HG03095 (cell line): ENCODE measurements around the gene PAK1.

Source experiments
- ATAC-seq: cut with Tn5 transposase; IDR thresholded peaks from one replicate; pipeline ENCODE4 v1.9.1; 2021; ENCODE audit warnings: moderate library complexity; ENCODE audit not compliant: unreplicated experiment

Gene PAK1

DNA sequence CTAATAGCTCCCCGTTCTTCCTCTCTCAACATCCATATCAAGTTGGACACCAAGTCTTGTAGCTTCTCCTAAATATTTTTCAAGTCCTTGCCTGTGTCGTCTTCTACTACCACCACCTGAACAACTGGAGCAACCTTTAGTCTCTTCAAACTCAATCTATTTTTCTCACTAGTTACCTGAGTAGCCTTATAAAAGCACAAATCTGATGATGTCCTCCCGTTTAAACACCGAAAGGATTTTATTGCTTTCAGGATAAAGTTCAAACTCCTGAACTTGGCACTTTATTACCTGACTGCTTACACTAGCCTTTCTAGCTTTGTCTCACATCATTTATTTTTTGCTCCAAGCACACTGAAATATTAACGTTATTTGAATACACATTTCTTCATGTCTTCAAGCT is 1.3 kb upstream of the PAK1 start:
- no peak for ATAC-seq

DNA sequence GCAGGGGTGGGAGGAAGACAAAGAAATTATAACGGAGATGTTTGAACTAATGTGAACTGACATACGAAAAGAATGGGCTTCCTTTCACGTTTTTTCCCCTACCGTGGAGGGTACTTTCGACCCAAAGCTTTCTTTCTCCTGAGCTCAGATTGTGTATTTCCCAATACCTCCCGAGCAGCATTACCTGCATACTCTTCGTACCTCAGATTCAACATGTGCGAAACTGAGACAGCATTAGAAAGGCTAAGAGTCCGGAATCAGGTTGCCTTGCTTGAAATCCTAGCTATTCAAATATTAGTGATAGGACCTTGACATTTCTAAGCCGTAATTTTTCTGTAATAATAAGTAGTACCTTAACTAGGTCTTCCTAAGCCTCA is 778 bp upstream of the PAK1 start:
- no peak for ATAC-seq

DNA sequence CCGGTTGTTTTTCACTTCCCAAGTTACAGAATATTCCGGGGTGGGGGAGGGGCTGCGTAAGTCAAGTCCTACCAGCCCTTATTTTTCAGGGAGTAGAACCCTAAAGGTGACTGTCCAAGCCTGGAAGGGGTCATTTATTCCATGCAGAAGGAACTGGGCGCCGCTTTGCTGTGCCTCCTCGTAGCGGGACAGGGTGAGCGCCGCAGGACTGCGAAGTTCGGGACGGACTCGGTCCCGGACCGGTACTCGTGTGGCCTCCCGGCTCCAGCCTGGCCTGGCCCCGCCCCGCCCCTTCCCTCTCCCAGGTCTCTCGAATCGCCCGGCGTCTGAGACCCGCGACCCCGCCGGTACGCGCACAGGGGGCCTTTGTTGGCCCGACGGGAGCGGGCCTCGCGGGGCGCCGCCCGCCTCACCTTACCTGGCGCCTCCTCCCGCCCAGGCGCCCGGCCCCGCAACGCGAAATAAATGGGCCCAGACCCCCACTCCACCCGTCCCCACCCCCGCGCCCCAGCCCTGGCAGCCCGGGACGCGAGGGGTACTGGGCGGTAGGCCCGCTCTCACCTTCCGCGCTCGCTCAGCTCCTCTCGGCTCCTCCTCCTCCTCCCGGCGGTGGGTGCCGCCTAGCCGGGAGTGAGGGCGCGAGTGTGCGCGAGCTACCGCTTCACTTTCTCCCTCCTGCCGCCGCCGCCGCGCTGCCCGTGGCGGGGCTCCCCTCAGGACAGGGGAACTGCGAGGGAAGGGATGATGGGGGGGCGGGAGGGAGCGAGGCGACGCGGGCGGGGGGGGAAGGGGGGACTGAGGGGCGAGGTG is 698 bp downstream of the PAK1 start:
- peak; percentile 34 for ATAC-seq

DNA sequence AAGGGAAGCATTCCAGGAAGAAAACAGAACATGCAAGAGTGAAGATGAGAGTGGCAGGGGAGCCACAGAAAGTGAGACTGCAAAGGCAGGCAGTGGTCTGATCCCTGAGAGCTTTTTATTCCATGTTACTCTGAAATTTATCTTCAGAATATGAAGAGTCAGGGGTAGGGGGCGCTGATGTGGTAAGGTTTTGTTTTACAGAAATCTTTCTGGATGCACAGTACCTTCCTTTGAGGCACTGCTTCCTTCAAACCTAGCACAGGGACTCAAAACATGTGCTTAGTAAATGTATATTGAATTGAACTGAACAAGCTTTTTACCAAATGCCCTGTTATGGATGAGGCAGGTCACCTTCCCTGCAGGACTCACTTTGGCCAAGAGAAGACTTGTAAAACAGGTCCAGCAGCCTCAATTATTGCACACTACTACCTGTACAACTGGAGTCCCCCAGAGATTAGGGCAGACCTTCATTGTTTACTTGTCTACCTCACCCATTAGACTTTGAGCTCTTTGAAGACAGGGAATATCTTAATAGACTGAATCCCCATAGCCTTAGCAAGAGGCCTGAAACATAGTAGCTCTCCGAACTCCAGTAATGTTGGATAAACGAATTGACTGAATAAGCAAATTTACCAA is 2.2 kb downstream of the PAK1 start:
- no peak for ATAC-seq

DNA sequence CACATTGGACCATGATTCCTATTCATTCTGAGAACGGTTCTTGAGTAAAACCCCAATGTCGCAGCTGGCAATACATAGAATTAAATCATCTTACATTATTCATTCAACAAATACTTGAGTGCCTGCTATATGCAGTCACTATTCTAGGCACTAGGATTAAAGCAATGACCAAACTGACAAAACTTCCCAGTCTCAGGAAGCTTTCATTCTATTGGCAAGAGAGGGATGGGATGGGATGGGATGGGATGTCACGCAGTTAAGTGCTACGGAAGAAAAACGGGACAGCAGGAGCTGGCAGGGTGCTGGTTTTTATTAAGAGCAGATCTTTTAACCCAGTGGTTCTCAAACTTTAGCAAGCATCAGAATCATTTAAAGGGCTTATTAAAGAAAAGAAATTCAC is 2.9 kb downstream of the PAK1 start:
- no peak for ATAC-seq

DNA sequence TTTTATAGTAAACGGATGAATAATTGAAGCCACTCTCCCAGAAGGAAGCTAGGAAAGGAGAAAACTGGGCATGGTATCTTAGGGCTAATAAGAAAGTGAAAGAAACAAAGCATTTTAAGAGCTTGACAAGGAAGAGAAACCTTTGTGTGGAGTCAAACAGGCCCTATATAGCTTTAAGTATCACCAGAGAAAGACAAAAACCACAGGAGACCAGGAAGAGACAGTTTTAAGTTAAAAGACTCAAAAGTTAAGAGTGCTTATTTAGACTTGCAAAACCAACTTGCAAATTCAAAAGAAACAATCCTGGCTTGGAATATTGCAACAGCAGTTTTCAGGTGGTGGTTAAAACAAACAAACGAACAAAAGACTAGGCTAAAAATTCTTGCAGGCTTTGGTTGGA is 3.4 kb downstream of the PAK1 start:
- ATAC-seq, result peak; percentile 50

DNA sequence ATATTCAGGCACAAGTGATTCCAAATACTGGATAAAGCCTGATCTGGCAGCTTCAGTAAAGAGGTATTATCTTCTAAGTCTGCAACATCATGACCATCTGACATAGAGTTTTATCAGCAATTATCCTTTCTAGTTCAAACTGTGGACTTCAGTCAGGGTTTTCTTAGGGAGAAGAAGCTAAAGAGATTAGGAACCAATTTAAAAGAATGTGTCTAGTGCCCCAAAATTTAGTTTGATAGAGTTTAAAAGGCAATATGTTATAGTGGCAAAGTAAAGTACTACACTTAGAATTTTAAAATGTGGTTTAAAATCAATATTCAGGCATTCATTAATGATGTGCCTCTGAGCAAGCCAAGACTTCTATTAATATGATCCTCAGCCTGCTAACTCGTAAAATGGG is 5.4 kb downstream of the PAK1 start:
- ATAC-seq, result no peak

DNA sequence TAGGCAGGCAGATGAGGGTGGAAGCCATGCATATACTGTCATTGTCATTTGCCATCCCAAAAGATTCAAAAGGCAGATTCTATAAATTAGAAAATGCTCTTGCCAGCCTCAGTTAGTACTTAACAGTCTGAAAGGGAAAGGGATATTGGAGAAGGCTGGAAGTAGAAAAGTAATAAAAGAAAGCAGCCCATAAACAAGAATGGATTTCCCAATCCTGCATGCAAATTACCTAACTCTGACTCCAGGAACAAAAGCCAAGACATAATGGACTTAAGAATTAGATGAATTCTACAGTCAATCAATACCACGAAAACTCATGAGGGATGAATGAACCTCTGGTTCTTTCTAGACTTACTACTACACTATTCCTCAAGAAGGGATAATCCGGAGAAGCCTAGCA is 5.9 kb downstream of the PAK1 start:
- ATAC-seq, result no peak

DNA sequence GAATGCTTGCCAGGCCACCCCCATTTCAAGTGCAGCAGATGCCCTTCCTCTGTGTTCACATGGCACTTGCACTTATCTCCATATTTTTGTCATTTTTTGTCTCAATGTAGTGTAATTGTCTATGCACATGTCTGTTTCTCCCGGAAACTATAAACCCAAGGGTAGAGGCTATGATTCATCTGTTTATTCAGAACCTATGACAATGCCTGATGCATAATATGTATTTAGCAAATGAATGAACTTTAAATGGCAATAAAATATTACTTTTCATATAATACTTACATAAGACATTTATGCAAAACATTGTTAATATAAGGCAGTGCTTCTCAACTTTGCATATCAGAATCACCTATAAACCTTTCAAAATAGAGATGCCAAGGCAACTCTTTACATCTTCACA is 6.7 kb downstream of the PAK1 start:
- ATAC-seq, result no peak

DNA sequence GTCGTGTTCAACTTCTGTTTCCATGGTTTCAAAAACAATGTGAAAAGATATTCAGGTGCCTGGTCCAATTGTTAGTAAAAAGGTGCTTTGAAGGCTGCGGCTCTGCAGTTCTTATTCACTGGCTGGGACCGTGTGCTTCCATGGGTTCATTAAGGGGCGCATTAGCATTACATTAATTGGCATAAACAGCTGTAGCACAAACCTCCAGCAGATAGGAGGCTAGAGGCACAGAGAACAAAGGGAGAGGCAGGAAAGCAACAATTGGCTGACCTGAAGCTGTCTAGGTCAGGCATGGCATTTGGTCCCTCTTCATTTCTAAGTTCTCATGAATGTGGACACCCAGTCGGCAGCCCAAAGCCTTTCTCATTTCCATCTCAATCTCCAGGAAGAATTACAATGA is 16.6 kb downstream of the PAK1 start:
- ATAC-seq, result peak; percentile 19

DNA sequence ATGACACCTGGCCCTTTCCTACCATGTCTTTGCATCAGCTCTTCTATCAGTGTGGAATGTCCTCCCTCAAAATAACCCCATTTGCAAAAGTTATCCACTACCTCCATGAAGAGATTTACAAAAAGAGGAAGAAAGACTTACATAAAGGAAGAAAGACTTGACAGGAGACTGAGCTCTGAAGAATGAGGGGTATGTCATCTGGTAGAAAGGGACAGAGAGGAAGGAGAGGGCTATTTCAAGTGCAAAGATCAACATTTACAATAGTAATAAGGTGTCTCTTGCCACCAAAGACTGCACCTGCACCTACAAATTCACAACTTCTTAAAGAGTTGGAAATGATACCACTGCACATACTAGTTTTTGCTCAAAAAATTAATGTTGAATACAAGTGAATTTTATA is 18.2 kb downstream of the PAK1 start:
- no peak for ATAC-seq

DNA sequence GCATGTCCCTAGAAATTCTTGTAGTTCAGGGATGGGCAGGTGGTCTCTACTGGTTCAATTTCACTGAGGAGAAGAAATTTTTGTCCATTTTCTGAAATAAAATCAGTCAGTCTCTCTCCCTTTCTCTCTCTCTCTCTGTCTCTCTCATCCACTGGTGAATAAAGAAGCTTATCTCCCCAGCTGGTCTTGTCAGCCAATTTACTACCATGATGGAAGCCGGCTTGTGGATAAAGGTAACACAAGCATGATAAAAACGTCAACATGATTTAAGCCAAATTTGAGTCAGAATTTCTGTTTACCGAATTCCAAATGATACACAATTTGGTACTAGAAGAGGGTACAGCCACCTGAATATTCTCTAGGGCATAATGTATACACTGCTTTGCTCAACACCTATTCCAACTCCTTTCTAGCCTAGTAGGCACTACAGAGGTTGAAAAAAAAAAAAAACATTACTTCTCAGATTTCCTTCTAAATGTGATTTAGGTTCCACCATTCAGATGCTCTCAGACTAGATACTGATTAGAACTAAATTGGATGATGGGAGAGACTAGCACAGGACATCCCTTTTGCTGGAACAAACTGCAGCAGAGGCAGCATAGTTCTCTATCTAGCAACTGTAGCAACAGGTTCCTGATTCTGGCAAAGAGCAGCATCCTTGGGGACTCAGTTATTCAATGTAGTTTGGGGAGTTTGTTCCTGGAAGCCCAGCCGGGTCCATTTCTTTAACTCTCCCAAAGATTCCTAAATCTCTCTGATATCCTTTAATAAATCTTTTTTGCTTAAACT is 18.8 kb downstream of the PAK1 start:
- ATAC-seq, result no peak

DNA sequence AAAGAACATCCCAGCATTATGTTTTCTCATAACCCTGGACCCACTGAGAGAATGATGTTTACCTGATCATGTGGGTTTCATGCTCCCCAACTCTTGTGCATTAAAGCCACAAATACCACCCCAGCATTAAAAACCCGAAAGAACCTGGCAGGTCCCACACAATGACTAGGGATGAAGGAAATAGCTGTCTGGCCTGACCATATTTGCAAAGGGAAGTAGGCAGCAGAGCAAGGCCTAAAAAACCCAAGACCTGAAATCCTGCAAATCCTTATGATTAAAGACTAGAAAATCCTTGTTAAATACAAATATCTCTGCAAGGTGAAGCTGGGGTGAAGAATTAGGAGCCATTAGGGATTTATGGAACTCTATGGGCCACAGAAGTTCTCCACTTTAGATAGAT is 23.7 kb downstream of the PAK1 start:
- ATAC-seq, result no peak

DNA sequence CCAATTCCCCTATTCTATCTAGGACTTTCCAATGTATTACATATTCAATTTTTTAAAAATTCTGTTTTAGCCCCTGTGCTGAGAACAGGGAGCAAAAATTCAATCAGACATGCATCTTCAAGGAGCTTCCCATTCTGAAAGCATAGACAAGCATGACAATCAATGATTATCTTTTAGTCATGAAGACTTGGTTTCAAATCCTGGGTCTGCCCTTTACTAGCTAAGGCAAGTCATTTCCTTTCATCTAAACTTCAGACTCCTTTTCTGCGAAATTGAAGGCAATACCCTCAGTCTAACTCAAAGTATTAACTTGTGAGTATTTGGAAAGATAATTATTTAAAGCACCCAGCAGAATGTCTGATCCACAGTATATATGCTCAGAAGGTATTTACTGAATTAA is 24.1 kb downstream of the PAK1 start:
- ATAC-seq, result no peak

DNA sequence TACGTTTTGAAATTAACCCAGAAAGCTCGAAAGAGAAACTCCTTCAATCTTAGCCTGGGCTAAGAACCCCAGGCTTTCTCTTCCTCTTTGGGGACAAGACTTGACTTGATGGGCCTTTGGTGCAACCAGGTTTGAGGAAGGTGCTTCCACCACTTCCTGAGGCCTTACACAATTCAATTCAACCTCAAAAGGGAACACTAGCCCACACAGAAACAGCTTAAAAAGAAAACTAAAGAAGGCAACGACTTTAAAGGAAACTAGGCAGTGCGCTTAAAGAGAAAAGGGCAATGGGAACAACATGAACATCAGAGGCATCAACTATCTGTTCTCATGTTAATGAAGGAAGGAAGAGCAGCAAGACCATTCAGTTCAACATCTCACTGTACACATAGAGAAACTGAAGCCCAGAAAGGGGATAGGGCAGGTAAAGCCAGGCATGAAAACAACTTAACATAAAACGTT is 24.8 kb downstream of the PAK1 start:
- ATAC-seq, result peak; percentile 55

DNA sequence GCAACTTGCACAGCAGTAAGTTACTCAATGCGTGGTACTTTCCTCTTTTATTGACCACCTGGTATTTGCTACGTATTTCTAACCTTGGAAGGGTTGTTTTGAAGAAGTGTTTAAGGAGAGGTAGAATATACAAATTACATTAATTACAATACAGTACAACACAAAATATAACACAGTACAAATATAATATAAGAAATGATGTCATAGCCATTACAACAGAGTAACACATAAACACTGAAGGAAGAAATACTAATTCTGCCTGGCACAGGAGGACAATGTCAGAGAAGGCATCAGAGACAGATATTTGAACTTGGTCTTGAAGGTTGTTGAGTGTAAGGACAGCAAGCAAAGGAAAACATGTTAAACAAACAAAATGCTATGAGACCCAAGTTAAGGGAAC is 25.6 kb downstream of the PAK1 start:
- no peak for ATAC-seq

DNA sequence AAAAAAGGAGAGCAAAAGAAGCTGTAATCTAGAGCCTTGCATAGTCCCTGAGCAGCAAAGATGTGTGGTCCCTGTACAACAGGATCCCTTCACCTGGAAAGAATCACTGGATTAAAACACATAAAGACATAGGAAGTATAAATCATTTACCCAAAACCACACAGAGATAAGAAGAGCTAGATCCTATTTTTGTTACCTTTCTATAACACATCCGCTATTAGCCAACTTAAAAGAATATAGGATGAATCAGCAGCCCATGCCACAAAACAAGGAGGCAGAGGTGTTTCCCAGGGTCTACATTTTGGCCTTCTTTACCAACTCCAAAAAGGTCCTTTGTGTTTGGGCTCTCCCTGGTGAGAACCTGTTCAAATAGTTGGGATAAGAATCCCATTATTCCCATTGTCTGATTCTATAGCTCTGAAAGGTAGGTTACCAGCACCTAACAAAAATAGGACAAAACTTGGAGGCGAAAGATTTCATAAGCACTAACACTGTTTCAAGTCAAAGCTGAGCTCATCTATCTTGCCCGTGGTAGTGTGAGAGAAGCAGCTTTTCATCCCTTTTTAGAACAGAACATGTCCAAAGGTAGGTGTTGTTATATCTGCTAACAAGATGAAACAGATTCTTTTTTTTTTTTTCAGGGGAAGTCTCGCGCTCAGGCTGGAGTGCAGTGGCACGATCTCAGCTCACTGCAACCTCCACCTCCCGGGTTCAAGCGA is 26.8 kb downstream of the PAK1 start:
- ATAC-seq, result no peak

DNA sequence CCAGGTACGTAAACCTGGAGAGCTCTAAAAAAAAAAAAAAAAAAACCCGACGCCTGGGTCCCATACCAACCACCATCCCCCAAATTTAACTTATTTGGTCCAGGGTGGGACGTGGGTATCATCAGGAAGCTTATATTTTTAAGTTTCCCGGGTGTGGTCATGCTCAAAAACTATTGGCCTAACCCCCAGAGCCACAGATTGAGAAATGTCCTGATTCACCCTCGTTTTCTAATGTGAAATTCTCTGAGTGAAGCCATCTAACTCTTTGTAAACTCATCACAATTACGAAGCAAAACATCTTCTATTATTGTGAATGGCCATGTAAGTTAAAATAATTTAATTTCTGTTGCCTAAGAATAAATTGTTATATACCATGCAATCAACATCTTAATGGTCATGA is 29.6 kb downstream of the PAK1 start:
- no peak for ATAC-seq

DNA sequence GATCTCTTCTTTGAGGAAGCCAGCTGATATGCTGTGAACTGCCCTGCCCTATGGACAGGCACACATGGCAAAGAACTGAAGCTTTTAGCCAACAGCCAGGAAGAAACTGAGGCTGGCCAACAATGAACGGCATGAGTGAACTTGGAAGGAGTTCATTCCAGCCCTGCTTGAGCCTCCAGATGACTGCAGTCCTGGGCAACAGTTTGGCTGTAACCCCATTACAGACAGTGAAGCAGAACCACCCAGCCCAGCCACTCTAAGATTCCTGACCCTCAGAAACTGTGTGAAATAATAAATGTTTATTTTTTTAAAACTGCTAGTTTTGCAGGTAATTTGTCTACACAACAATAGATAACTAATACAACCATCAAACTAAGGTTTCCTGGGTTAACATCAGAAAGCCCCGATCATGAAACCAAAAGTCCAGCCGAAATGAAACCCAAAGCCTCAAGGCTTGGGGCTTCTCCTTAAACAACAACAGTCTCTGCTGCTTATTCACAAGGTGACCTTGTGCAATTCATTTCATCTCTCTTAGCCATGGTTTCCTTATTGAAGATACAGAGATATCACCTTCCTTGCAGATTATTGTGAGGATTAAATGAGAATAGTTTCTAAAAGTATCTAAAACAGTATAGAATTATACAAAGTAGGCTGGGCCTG is 31.4 kb downstream of the PAK1 start:
- peak; percentile 38 for ATAC-seq

DNA sequence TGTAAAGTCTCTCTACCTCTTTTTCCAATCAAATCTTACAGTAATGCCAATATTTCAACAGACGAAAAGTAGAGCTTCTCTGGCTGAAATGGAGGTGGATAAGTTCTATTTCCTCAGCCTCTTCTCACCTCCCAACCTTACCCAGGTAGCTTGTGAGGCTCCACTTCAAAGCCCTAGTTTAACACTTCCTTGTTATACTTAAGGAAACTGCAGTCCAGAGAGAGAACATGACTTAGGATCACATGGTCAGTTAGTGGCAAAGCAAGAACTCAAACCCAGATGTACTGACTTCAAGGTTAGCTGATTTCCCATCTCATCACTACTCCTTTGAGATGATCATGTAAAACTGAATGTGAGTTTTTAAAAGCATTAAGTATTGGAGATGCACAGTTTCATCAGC is 32.5 kb downstream of the PAK1 start:
- no peak for ATAC-seq

DNA sequence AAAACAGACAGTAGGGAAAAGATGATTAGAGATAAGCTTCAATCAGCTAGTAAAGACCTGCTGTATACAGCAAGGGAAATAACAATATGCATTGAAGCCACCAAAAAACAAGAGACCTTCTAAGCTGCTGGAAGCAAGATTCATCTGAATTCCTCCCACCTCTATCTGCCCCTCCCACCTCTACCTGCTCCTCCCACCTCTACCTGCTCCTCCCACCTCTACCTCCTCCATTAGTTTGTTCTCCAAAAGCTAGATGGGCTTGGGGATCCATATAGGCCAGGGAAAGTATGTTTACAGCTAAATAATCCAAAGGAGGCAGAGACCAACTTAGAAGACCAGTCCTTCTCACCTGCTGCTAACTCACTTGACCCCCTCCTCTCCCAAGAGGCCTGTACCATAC is 33.2 kb downstream of the PAK1 start:
- ATAC-seq, result no peak
